ENCODE results near the gene OTUD4. TPM values are rescaled to one million over a fixed set of nuclear protein-coding genes. Genes with fewer than 3 reads are reported as not detected.

The OTUD4 gene
- total and polyA plus RNA-seq, 12 donors, result 12.8 to 35.7 (median 27.6) TPM

GRCh38 chr4:145167887-145168286 lies 12.5 kb downstream of the OTUD4 start:
- no peak for TF ChIP-seq POLR2A (IDR thresholded peaks at IDR 0.05)
- TF ChIP-seq, protein P1, sequence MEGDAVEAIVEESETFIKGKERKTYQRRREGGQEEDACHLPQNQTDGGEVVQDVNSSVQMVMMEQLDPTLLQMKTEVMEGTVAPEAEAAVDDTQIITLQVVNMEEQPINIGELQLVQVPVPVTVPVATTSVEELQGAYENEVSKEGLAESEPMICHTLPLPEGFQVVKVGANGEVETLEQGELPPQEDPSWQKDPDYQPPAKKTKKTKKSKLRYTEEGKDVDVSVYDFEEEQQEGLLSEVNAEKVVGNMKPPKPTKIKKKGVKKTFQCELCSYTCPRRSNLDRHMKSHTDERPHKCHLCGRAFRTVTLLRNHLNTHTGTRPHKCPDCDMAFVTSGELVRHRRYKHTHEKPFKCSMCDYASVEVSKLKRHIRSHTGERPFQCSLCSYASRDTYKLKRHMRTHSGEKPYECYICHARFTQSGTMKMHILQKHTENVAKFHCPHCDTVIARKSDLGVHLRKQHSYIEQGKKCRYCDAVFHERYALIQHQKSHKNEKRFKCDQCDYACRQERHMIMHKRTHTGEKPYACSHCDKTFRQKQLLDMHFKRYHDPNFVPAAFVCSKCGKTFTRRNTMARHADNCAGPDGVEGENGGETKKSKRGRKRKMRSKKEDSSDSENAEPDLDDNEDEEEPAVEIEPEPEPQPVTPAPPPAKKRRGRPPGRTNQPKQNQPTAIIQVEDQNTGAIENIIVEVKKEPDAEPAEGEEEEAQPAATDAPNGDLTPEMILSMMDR (IDR thresholded peaks at IDR 0.05), result no peak
- no peak overlapping the region for H3K27ac ChIP-seq
- no peaks in the 10 kb centered on the region for H3K27me3 ChIP-seq
- H3K4me3 ChIP-seq, result no peak overlapping the region
- no peak for DNase-seq
- 98 to 99% (median 98%) methylated on average over 2 of the region's 2 CpGs for WGBS, 4 donors
- intact Hi-C loops (cut with DNase I), result no loop called here
- no peaks in the 10 kb centered on the region for H3K9me3 ChIP-seq (replicated peaks in 1 of 3)
- H3K4me1 ChIP-seq (replicated peaks in 1 of 2), result peaks cover 0 to 5% of the 10 kb centered on the region in 2 donors
- no peaks in the 10 kb centered on the region for H3K36me3 ChIP-seq (replicated peaks in 1 of 2)

DNA sequence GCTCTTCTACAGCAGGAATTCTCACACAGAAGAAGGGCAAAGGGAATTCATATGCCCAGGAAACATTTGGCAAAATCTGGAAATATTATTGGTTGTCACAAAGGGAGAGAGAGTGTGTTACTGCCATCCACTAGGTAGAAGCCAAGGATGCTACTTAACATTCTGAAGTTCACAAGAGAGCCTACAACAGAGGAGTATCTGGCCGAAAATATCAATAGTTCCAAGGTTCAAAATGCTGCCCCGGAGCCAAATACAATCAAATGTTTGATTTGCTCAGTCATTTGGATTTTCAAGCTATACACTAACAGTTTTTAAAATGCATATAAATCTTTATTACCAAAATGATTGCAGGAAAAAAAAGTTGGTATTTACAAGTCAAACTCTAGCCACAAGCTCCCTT lies 18.8 kb downstream of the OTUD4 start:
- intact Hi-C loops (cut with DNase I), result no loop called here
- H3K4me1 ChIP-seq (replicated peaks in 1 of 2), result no peaks in the 10 kb centered on the region
- no peak overlapping the region for H3K27ac ChIP-seq
- WGBS, 4 donors, result 32 to 46% (median 44%) methylated on average over 2 of the region's 2 CpGs
- no peak for TF ChIP-seq POLR2A (IDR thresholded peaks at IDR 0.05)
- TF ChIP-seq, protein P1 (IDR thresholded peaks at IDR 0.05), result no peak
- no peak overlapping the region for H3K4me3 ChIP-seq
- no peak for DNase-seq
- peaks cover 0 to 30% of the 10 kb centered on the region in 2 donors for H3K36me3 ChIP-seq (replicated peaks in 1 of 2)
- H3K9me3 ChIP-seq (replicated peaks in 1 of 3), result no peaks in the 10 kb centered on the region
- no peaks in the 10 kb centered on the region for H3K27me3 ChIP-seq

DNA sequence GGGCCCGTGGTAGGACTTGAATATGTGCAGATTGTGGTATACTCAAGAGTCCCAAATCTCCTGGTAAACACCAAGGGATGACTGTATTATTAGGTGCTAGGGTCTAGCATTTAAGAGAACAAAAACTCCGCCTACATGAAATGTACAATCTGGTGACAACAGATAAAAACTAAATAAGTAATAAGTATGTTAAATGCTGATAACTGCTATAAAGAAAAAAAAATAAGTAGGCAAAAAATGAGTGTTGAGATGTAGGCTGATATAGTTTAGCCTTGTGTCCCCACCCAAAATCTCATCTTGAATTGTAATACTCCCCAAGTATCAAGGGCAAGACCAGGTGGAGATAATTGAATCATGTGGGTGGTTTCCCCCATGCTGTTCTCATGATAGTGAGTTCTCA lies 23.4 kb downstream of the OTUD4 start:
- Histone ChIP-seq H3K36me3 (replicated peaks in 1 of 2) (peaks cover 0 to 43% of the 10 kb centered on the region in 2 donors), H3K27me3 (no peaks in the 10 kb centered on the region), H3K4me3 (no peak overlapping the region), H3K9me3 (replicated peaks in 1 of 3) (no peaks in the 10 kb centered on the region), H3K27ac (no peak overlapping the region), H3K4me1 (replicated peaks in 1 of 2) (peaks cover 11 to 15% of the 10 kb centered on the region in 2 donors)
- TF ChIP-seq, protein P1 (IDR thresholded peaks at IDR 0.05), result no peak
- no peak for TF ChIP-seq POLR2A (IDR thresholded peaks at IDR 0.05)
- 94 to 99% (median 96%) methylated on average over 2 of the region's 2 CpGs for WGBS, 4 donors
- DNase-seq, result no peak
- intact Hi-C loops (cut with DNase I), result no loop called here

DNA sequence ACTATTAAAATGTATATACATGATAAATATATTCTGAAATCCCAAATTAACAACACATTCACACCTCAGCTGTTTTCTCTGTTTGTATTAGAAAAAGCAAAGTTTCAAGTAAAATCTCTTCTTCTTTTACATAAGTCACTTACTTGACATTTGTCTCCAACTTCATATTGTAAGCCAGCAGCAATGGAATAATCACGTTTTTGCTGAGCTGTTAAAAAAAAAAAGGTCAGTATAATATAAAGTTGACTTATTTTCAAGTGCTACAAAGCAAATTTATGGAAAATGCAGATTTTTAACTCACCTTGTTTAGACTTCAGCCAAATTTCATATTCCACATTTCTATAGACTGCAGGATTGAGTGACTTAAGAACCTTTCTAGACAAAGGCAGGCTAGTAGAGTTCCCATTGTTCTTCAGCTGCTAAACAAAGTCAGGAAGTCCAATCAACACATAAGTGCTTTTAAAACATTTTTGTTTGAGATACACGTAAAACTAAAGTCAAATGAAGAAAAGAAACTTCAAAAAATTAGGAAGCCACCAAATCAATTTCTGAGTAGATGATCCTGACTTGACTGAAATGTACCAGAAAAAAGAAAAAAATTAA lies 25.0 kb downstream of the OTUD4 start:
- intact Hi-C loops (cut with DNase I), result no loop called here
- H3K36me3 ChIP-seq (replicated peaks in 1 of 2), result peaks cover 0 to 42% of the 10 kb centered on the region in 2 donors

More for the DNA sequence above, 25.0 kb downstream of the OTUD4 start:
- WGBS, 4 donors, result 75 to 86% (median 79%) methylated on average over 2 of the region's 2 CpGs
- no peaks in the 10 kb centered on the region for H3K9me3 ChIP-seq (replicated peaks in 1 of 3)
- H3K4me3 ChIP-seq, result no peak overlapping the region
- no peak overlapping the region for H3K27ac ChIP-seq
- H3K27me3 ChIP-seq, result no peaks in the 10 kb centered on the region
- DNase-seq, result no peak
- peaks cover 11 to 15% of the 10 kb centered on the region in 2 donors for H3K4me1 ChIP-seq (replicated peaks in 1 of 2)
- TF ChIP-seq, protein P1 (IDR thresholded peaks at IDR 0.05), result no peak
- no peak for TF ChIP-seq POLR2A (IDR thresholded peaks at IDR 0.05)
